Coronary artery (tissue), 2 donors: Measurements from ENCODE around the gene PRIMA1.

Source experiments
- DNase-seq: peaks from one replicate; pipeline ENCODE4 v3.0.0-alpha.2; 2017; ENCODE audit warnings: low spot score
- H3K27ac ChIP-seq, 2 donors: fragments of 200-600 bp; sonication (generic); one replicate each; pipeline ENCODE4 v1.5.1; 2016 to 2019
- H3K4me3 ChIP-seq: fragments of 200-600 bp; sonication (generic); 2 replicates; pipeline ENCODE4 v1.5.1; 2016; ENCODE audit warnings: mild to moderate bottlenecking, moderate library complexity
- CTCF ChIP-seq: fragments of 200-600 bp; sonication (generic); IDR thresholded peaks from one replicate; pipeline ENCODE4 v1.5.1; 2019; ENCODE audit warnings: antibody characterized with exemption

PRIMA1 gene

DNA sequence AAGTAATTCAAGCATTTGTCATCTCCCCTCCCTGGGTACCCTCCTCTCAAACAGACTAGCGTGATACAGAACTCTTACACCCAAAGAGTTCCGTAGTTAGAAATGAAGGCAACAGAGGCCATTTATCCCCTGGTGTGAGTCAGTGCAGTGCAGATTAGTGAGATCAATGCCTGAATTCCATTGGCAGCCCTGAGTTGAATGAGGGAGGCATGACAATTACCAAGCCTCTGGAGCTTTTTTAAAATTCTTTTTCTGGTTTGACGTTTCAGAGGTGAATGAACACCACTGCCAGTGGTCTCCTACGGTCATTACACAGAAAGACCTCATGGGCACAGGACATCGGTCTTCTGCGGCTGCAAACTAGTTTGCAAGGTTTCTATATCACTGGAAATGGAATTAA is 94.4 kb downstream of the PRIMA1 start:
- Histone ChIP-seq H3K27ac (no peak overlapping the region), H3K4me3 (no peak overlapping the region)
- TF ChIP-seq CTCF: no peak
- no peak for DNase-seq

GRCh38 chr14:93691042-93691780 is 97.1 kb downstream of the PRIMA1 start:
- no peak for TF ChIP-seq CTCF
- DNase-seq: no peak
- Histone ChIP-seq H3K27ac (no peak overlapping the region), H3K4me3 (no peak overlapping the region)

GRCh38 chr14:93690146-93690545 is 98.1 kb downstream of the PRIMA1 start:
- TF ChIP-seq CTCF: no peak

DNA sequence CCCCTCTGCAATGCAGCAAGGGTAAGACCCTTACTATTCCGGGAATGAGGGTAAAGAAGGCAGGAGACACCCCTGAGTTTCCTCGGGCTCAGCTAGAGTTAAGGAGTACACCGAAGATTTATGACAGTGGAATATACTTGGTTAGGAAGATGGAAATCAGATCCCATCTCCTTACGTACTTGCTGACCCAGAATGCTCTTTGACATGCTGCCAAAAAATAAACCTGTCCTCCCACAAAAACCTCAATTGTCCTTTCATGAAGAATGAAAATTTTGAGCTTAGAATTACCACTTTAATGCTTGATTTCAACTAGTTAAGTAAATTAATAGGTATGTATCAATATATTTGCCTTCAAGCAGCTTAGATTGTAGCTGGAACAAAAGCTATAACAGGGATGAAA is 99.5 kb downstream of the PRIMA1 start:
- Histone ChIP-seq H3K27ac (no peak overlapping the region), H3K4me3 (no peak overlapping the region)
- DNase-seq: no peak
- no peak for TF ChIP-seq CTCF

More at GRCh38 chr14:93690146-93690545, 98.1 kb downstream of the PRIMA1 start:
- Histone ChIP-seq H3K27ac (no peak overlapping the region), H3K4me3 (no peak overlapping the region)
- no peak for DNase-seq

- no peak overlapping the region for H3K27ac ChIP-seq
- no peak overlapping the region for H3K4me3 ChIP-seq
- no peak for TF ChIP-seq CTCF
- no peak for DNase-seq
Observed at GRCh38 chr14:93688239-93688666, 100.0 kb downstream of the PRIMA1 start.

- no peak overlapping the region for H3K27ac ChIP-seq
- TF ChIP-seq CTCF: no peak
- no peak overlapping the region for H3K4me3 ChIP-seq
Observed at GRCh38 chr14:93686268-93686667, 102.0 kb downstream of the PRIMA1 start.

More at GRCh38 chr14:93686268-93686667, 102.0 kb downstream of the PRIMA1 start:
- no peak for DNase-seq
